Measurements from ENCODE around the gene FMN1. TPM values are rescaled to one million over a fixed set of nuclear protein-coding genes. Genes with fewer than 3 reads are reported as not detected.

Gene FMN1
- total RNA-seq, 1 experiment from 2014 or later, result 0.37 TPM

DNA sequence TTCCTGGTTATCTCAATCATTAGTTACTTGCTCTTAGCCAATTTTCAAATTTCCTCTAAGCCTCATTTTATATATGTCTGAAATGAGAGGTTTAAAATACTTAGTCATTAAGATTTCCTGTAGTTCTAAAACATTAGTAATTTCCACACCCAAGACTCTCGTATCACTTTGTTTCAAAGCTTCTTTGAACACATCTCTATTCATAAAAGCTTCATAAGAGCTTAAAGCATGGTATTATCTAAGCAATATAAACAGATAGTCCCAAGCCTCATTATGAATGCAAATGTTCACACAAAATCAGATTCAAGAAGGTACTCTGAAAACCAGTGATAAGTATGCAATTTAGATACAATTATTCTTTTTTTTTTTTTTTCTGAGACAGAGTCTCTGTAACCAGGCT, 217.0 kb downstream of the FMN1 start:
- ChIA-PET CTCF (no interaction called here), POLR2A (ENCODE audit: low non-redundant PET) (no interaction called here)
- Histone ChIP-seq H3K4me3 (ENCODE audit: low read depth, low read length, poor library complexity, severe bottlenecking) (no peak overlapping the region), H3K27ac (ENCODE audit: low read depth, low read length, poor library complexity, severe bottlenecking) (no peak overlapping the region), H3K9me3 (ENCODE audit: low read depth, low read length, poor library complexity, severe bottlenecking) (no peaks in the 10 kb centered on the region), H3K36me3 (ENCODE audit: insufficient read depth, low read length, poor library complexity, severe bottlenecking) (no peaks in the 10 kb centered on the region), H3K4me1 (ENCODE audit: insufficient read depth, low read length, poor library complexity, severe bottlenecking) (no peaks in the 10 kb centered on the region), H3K27me3 (replicated peaks; ENCODE audit: insufficient read depth, low read depth, low read length, poor library complexity) (peaks cover 26% of the 10 kb centered on the region)
- intact Hi-C loops (cut with micrococcal nuclease; ENCODE audit: unreplicated experiment), result no loop called here
- no peak for TF ChIP-seq EZH2 (IDR thresholded peaks at IDR 0.05; ENCODE audit: borderline replicate concordance, low read depth, low read length, poor library complexity, severe bottlenecking)
- TF ChIP-seq, protein P1, sequence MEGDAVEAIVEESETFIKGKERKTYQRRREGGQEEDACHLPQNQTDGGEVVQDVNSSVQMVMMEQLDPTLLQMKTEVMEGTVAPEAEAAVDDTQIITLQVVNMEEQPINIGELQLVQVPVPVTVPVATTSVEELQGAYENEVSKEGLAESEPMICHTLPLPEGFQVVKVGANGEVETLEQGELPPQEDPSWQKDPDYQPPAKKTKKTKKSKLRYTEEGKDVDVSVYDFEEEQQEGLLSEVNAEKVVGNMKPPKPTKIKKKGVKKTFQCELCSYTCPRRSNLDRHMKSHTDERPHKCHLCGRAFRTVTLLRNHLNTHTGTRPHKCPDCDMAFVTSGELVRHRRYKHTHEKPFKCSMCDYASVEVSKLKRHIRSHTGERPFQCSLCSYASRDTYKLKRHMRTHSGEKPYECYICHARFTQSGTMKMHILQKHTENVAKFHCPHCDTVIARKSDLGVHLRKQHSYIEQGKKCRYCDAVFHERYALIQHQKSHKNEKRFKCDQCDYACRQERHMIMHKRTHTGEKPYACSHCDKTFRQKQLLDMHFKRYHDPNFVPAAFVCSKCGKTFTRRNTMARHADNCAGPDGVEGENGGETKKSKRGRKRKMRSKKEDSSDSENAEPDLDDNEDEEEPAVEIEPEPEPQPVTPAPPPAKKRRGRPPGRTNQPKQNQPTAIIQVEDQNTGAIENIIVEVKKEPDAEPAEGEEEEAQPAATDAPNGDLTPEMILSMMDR (conservative IDR thresholded peaks at IDR 0.05; ENCODE audit: low read depth, low read length), result no peak
- DNase-seq (ENCODE audit: low spot score), result no peak
- no TSS peak for BruUV-seq (replicated peaks)

DNA sequence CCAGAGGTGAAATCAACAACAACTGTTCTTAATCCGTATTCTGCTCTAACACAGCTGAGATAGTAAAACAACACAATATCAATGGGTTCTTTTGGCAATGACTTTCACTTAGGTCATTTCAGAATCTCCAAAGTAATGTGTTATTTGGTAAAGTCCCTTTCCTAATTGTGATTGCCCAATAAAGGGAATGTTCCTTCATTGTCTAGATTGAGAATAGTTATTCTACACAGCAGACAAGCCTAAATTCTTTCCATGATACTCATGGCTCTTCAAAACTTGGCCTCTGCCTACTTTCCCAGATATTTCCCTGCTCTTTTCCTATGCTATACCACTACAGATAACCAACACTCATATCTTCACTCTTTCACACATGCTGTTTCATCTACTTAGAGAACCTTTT, 219.8 kb downstream of the FMN1 start:
- CTCF ChIA-PET, result no interaction called here
- no peak for DNase-seq (ENCODE audit: low spot score)
- no TSS peak for BruUV-seq (replicated peaks)
- no peaks in the 10 kb centered on the region for H3K36me3 ChIP-seq (ENCODE audit: insufficient read depth, low read length, poor library complexity, severe bottlenecking)
- H3K27ac ChIP-seq (ENCODE audit: low read depth, low read length, poor library complexity, severe bottlenecking), result no peak overlapping the region
- H3K4me3 ChIP-seq (ENCODE audit: low read depth, low read length, poor library complexity, severe bottlenecking), result no peak overlapping the region
- POLR2A ChIA-PET (ENCODE audit: low non-redundant PET), result no interaction called here
- H3K27me3 ChIP-seq (replicated peaks; ENCODE audit: insufficient read depth, low read depth, low read length, poor library complexity), result peaks cover 51% of the 10 kb centered on the region
- no peaks in the 10 kb centered on the region for H3K4me1 ChIP-seq (ENCODE audit: insufficient read depth, low read length, poor library complexity, severe bottlenecking)
- TF ChIP-seq, protein P1 (conservative IDR thresholded peaks at IDR 0.05; ENCODE audit: low read depth, low read length), result no peak
- no peak for TF ChIP-seq EZH2 (IDR thresholded peaks at IDR 0.05; ENCODE audit: borderline replicate concordance, low read depth, low read length, poor library complexity, severe bottlenecking)
- H3K9me3 ChIP-seq (ENCODE audit: low read depth, low read length, poor library complexity, severe bottlenecking), result no peaks in the 10 kb centered on the region
- intact Hi-C loops (cut with micrococcal nuclease; ENCODE audit: unreplicated experiment), result no loop called here

DNA sequence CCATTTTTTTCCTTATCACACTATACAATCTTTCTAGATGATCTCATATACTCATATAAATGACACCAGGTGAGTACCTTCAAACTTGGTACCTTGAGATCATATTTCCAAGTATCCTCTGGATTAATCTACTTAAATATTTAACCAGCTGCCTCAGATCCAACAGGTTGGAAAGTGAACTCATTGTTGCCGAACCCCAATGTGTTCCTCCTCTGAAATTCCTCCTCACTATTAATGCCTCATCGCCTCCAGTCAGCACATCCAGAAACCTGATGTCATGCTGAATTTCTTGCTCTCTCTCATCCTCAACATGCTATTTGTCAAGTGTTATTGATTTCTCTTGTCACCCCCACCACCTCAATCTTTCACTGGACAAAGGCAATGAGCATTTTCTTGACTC, 221.8 kb downstream of the FMN1 start:
- no peak overlapping the region for H3K27ac ChIP-seq (ENCODE audit: low read depth, low read length, poor library complexity, severe bottlenecking)
- no peak overlapping the region for H3K4me3 ChIP-seq (ENCODE audit: low read depth, low read length, poor library complexity, severe bottlenecking)
- no peak for TF ChIP-seq EZH2 (IDR thresholded peaks at IDR 0.05; ENCODE audit: borderline replicate concordance, low read depth, low read length, poor library complexity, severe bottlenecking)
- TF ChIP-seq, protein P1 (conservative IDR thresholded peaks at IDR 0.05; ENCODE audit: low read depth, low read length), result no peak
- H3K4me1 ChIP-seq (ENCODE audit: insufficient read depth, low read length, poor library complexity, severe bottlenecking), result no peaks in the 10 kb centered on the region
- no TSS peak for BruUV-seq (replicated peaks)
- POLR2A ChIA-PET (ENCODE audit: low non-redundant PET), result no interaction called here
- H3K9me3 ChIP-seq (ENCODE audit: low read depth, low read length, poor library complexity, severe bottlenecking), result no peaks in the 10 kb centered on the region
- no peaks in the 10 kb centered on the region for H3K36me3 ChIP-seq (ENCODE audit: insufficient read depth, low read length, poor library complexity, severe bottlenecking)
- DNase-seq (ENCODE audit: low spot score), result no peak
- intact Hi-C loops (cut with micrococcal nuclease; ENCODE audit: unreplicated experiment), result no loop called here
- CTCF ChIA-PET, result no interaction called here
- H3K27me3 ChIP-seq (replicated peaks; ENCODE audit: insufficient read depth, low read depth, low read length, poor library complexity), result peaks cover 59% of the 10 kb centered on the region

Measured in A673 (cell line).